ENCODE measurements around the gene ITGB4.

Gene ITGB4

GRCh38 chr17:75698659-75699058, 22.6 kb upstream of the ITGB4 start:
- FAIRE-seq, result no peak

- FAIRE-seq, result no peak
Observed at GRCh38 chr17:75701288-75701687, 20.0 kb upstream of the ITGB4 start.

GRCh38 chr17:75703191-75703590, 18.1 kb upstream of the ITGB4 start:
- FAIRE-seq, result no peak

- FAIRE-seq, result no peak
Observed at GRCh38 chr17:75703591-75703990, 17.7 kb upstream of the ITGB4 start.

GRCh38 chr17:75704963-75705875, 16.0 kb upstream of the ITGB4 start:
- FAIRE-seq, result no peak

- no peak for FAIRE-seq
Observed at GRCh38 chr17:75706042-75706728, 15.1 kb upstream of the ITGB4 start.

- FAIRE-seq, result no peak
Observed at GRCh38 chr17:75707079-75707571, 14.1 kb upstream of the ITGB4 start.

- FAIRE-seq, result no peak
Observed at GRCh38 chr17:75712446-75712845, 8.8 kb upstream of the ITGB4 start.

GRCh38 chr17:75719732-75720131, 1.5 kb upstream of the ITGB4 start:
- no peak for FAIRE-seq

GRCh38 chr17:75721463-75722011, 278 bp downstream of the ITGB4 start:
- FAIRE-seq, result no peak

- FAIRE-seq, result no peak
Observed at GRCh38 chr17:75722076-75722475, 817 bp downstream of the ITGB4 start.

- FAIRE-seq, result no peak
Observed at GRCh38 chr17:75722542-75723095, 1.4 kb downstream of the ITGB4 start.

- FAIRE-seq, result no peak
Observed at GRCh38 chr17:75723171-75723930, 2.1 kb downstream of the ITGB4 start.

GRCh38 chr17:75724016-75725003, 3.1 kb downstream of the ITGB4 start:
- no peak for FAIRE-seq

- FAIRE-seq, result no peak
Observed at GRCh38 chr17:75725504-75725903, 4.2 kb downstream of the ITGB4 start.

- no peak for FAIRE-seq
Observed at GRCh38 chr17:75727391-75727790, 6.1 kb downstream of the ITGB4 start.

- FAIRE-seq, result no peak
Observed at GRCh38 chr17:75729351-75729750, 8.1 kb downstream of the ITGB4 start.

- no peak for FAIRE-seq
Observed at GRCh38 chr17:75730065-75730464, 8.8 kb downstream of the ITGB4 start.

- FAIRE-seq, result no peak
Observed at GRCh38 chr17:75731086-75731715, 9.9 kb downstream of the ITGB4 start.

GRCh38 chr17:75731716-75732498, 10.6 kb downstream of the ITGB4 start:
- FAIRE-seq, result no peak
